Thymus (tissue), 11 donors: ENCODE measurements around the gene IPO9. TPM values are rescaled to one million over a fixed set of nuclear protein-coding genes. Genes with fewer than 3 reads are reported as not detected.

Source experiments
- DNase-seq, 9 donors: peaks; one replicate each; pipeline ENCODE4 v3.0.0-alpha.2; 2013; ENCODE audit warnings: low spot score in 9 of 9, low read depth in 6 of 9, missing footprints in 1 of 9
- H3K27ac ChIP-seq, 2 donors: one replicate each; pipeline ENCODE4 v1.5.1; 2013; ENCODE audit warnings: control low read depth in 1 of 2, low read depth in 1 of 2, low read length in 1 of 2, mild to moderate bottlenecking in 1 of 2, moderate library complexity in 1 of 2
- H3K27me3 ChIP-seq, 2 donors: one replicate each; pipeline ENCODE4 v1.5.1; 2013; ENCODE audit warnings: low read length in 1 of 2; ENCODE audit not compliant: control insufficient read depth in 2 of 2, insufficient read depth in 1 of 2
- H3K36me3 ChIP-seq, 2 donors: one replicate each; pipeline ENCODE4 v1.5.1; 2013; ENCODE audit warnings: low read length in 1 of 2, mild to moderate bottlenecking in 1 of 2, moderate library complexity in 1 of 2; ENCODE audit not compliant: control insufficient read depth in 2 of 2, insufficient read depth in 2 of 2
- H3K4me1 ChIP-seq, 2 donors: one replicate each; pipeline ENCODE4 v1.5.1; 2013; ENCODE audit warnings: low read length in 2 of 2; ENCODE audit not compliant: control insufficient read depth in 2 of 2, insufficient read depth in 2 of 2
- H3K4me3 ChIP-seq, 2 donors: one replicate each; pipeline ENCODE4 v1.5.1; 2013; ENCODE audit warnings: low read length in 2 of 2, control low read depth in 1 of 2, mild to moderate bottlenecking in 1 of 2
- H3K9me3 ChIP-seq, 2 donors: one replicate each; pipeline ENCODE4 v1.5.1; 2013; ENCODE audit warnings: low read length in 1 of 2, mild to moderate bottlenecking in 1 of 2; ENCODE audit not compliant: control insufficient read depth in 2 of 2, insufficient read depth in 1 of 2
- WGBS: extraction: QIAGEN DNeasy Blood & Tissue Kit; methylation state at CpG from one replicate; pipeline ENCODE4 v1.1.7; 2013; 5-methylcytosine and 5-hydroxymethylcytosine counted together
- polyA plus RNA-seq: library from polyadenylated mRNA; stranded (reverse); fragments of 200-250 nt; gene quantifications from one replicate; pipeline ENCODE4 v1.2.3, GENCODE V29; 2013
- total RNA-seq: library from RNA; stranded (reverse); fragments of 120-200 nt; gene quantifications from one replicate; pipeline ENCODE4 v1.2.4, GENCODE V29; 2013
- donor health status: healthy.

The IPO9 gene
- total and polyA plus RNA-seq, 2 donors, result 19.0 to 21.2 TPM

- Histone ChIP-seq H3K27me3 (peaks cover 0 to 10% of the 10 kb centered on the region in 2 donors), H3K9me3 (no peaks in the 10 kb centered on the region), H3K4me1 (no peaks in the 10 kb centered on the region), H3K27ac (no peak overlapping the region), H3K36me3 (no peaks in the 10 kb centered on the region), H3K4me3 (no peak overlapping the region)
- DNase-seq, result no peak
- WGBS, result 100% methylated on average over 3 of the region's 3 CpGs
Measured at GRCh38 chr1:201902198-201902597, 73.2 kb downstream of the IPO9 start.

- H3K27ac ChIP-seq, result no peak overlapping the region
- H3K4me1 ChIP-seq, result no peaks in the 10 kb centered on the region
- no peak for DNase-seq
- H3K27me3 ChIP-seq, result peaks cover 0 to 10% of the 10 kb centered on the region in 2 donors
- no peaks in the 10 kb centered on the region for H3K36me3 ChIP-seq
- no peaks in the 10 kb centered on the region for H3K9me3 ChIP-seq
- no peak overlapping the region for H3K4me3 ChIP-seq
- 98% methylated on average over 5 of the region's 5 CpGs for WGBS
Measured at GRCh38 chr1:201903135-201903534, 74.2 kb downstream of the IPO9 start.

- H3K36me3 ChIP-seq, result no peaks in the 10 kb centered on the region
- no peak for DNase-seq
- H3K27ac ChIP-seq, result no peak overlapping the region
- no peak overlapping the region for H3K4me3 ChIP-seq
- no peaks in the 10 kb centered on the region for H3K4me1 ChIP-seq
- H3K27me3 ChIP-seq, result peaks cover 0 to 12% of the 10 kb centered on the region in 2 donors
- WGBS, result 88% methylated on average over 6 of the region's 6 CpGs
- H3K9me3 ChIP-seq, result no peaks in the 10 kb centered on the region
Measured at GRCh38 chr1:201904579-201904978, 75.6 kb downstream of the IPO9 start.

DNA sequence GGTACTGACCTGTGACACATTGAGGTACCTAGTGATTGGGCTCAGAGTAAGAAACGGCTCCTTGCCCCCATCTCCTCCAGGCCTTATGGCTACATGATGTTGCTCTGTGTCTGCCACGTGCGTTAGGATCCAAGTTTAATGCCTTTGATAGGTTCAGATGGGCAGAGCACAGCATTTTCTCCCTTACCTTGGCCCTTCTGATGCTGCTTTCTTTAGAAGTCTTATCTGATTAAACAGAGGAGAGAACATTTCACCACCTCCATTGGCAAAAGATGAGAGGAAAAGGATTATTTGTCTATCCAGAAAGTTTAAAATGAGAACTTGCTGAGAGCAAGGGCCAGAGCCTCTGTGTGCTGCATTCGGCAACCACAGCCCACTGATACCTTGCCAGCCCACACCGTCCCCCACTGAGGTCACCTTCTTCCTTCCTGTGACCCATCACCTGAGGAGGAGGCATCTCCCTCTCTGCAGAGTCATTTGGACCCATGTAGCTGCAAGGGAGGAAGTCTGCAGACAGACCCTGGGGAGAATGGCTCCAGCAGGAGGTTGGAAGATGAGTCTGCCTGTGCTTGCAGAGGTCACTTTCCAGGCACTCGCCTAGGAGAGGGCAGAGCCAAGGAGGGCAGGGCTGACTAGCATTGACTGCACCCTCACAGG is 76.4 kb downstream of the IPO9 start:
- H3K36me3 ChIP-seq, result no peaks in the 10 kb centered on the region
- H3K27ac ChIP-seq, result no peak overlapping the region
- peaks cover 0 to 9% of the 10 kb centered on the region in 2 donors for H3K27me3 ChIP-seq
- H3K4me3 ChIP-seq, result no peak overlapping the region
- no peak for DNase-seq
- WGBS, result 72% methylated on average over 6 of the region's 6 CpGs
- H3K9me3 ChIP-seq, result no peaks in the 10 kb centered on the region
- H3K4me1 ChIP-seq, result no peaks in the 10 kb centered on the region

GRCh38 chr1:201906336-201906735 is 77.4 kb downstream of the IPO9 start:
- peaks cover 0 to 7% of the 10 kb centered on the region in 2 donors for H3K27me3 ChIP-seq
- no peak overlapping the region for H3K27ac ChIP-seq
- no peak overlapping the region for H3K4me3 ChIP-seq
- H3K36me3 ChIP-seq, result no peaks in the 10 kb centered on the region
- no peak for DNase-seq
- no peaks in the 10 kb centered on the region for H3K4me1 ChIP-seq
- 97% methylated on average over 3 of the region's 3 CpGs for WGBS
- no peaks in the 10 kb centered on the region for H3K9me3 ChIP-seq

DNA sequence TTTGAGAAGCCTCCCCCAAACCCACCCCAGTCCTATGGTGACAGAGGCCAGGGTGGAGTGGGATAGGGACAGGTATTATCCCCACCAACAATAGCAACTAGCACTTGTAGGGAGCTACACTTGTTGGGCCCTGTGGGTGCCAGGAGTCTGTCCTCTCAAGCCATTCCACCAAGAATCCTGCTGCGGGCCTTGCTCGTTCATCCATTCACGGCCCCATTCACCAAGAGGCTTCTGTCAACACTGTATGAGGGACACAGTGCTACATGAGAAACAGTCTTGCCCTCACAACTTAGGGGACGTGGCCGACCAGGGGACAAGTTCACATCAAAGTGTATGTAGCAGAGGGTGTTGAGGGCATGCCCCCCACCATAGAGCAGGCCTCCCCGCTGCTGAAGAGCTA is 78.7 kb downstream of the IPO9 start:
- WGBS, result 96% methylated on average over 6 of the region's 6 CpGs
- no peaks in the 10 kb centered on the region for H3K4me1 ChIP-seq
- DNase-seq, result no peak
- no peak overlapping the region for H3K4me3 ChIP-seq
- no peaks in the 10 kb centered on the region for H3K36me3 ChIP-seq
- no peaks in the 10 kb centered on the region for H3K9me3 ChIP-seq
- H3K27me3 ChIP-seq, result peaks cover 0 to 7% of the 10 kb centered on the region in 2 donors
- no peak overlapping the region for H3K27ac ChIP-seq

- no peaks in the 10 kb centered on the region for H3K36me3 ChIP-seq
- H3K4me3 ChIP-seq, result no peak overlapping the region
- peaks cover 0 to 8% of the 10 kb centered on the region in 2 donors for H3K27me3 ChIP-seq
- DNase-seq, result no peak
- H3K4me1 ChIP-seq, result no peaks in the 10 kb centered on the region
- WGBS, result 90% methylated on average over 4 of the region's 4 CpGs
- H3K9me3 ChIP-seq, result no peaks in the 10 kb centered on the region
- no peak overlapping the region for H3K27ac ChIP-seq
Measured at GRCh38 chr1:201911826-201912571, 83.0 kb downstream of the IPO9 start.

DNA sequence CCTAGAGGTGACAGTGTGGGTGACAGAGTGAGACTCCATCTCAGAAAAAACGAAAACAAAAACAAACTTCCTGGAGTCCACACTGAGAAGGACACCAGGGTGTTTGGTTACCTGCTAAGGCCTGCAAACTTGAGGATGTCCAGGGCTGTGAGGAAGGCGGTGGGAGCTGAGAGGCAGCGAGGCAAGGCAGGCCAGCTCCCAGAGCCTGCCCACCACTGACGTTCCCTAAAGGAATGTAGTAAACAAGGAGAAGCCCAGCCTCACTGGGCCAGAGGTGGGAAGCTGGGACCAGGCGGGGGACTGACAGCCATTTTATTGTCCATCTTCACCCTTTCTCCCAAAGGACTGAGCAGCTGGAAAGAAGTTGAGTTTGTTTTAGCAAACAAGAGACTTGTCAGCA is 83.9 kb downstream of the IPO9 start:
- WGBS, result 95% methylated on average over 5 of the region's 5 CpGs
- no peaks in the 10 kb centered on the region for H3K9me3 ChIP-seq
- H3K27me3 ChIP-seq, result peaks cover 0 to 8% of the 10 kb centered on the region in 2 donors
- no peaks in the 10 kb centered on the region for H3K36me3 ChIP-seq
- H3K4me3 ChIP-seq, result no peak overlapping the region
- DNase-seq, result no peak
- H3K27ac ChIP-seq, result no peak overlapping the region
- no peaks in the 10 kb centered on the region for H3K4me1 ChIP-seq

DNA sequence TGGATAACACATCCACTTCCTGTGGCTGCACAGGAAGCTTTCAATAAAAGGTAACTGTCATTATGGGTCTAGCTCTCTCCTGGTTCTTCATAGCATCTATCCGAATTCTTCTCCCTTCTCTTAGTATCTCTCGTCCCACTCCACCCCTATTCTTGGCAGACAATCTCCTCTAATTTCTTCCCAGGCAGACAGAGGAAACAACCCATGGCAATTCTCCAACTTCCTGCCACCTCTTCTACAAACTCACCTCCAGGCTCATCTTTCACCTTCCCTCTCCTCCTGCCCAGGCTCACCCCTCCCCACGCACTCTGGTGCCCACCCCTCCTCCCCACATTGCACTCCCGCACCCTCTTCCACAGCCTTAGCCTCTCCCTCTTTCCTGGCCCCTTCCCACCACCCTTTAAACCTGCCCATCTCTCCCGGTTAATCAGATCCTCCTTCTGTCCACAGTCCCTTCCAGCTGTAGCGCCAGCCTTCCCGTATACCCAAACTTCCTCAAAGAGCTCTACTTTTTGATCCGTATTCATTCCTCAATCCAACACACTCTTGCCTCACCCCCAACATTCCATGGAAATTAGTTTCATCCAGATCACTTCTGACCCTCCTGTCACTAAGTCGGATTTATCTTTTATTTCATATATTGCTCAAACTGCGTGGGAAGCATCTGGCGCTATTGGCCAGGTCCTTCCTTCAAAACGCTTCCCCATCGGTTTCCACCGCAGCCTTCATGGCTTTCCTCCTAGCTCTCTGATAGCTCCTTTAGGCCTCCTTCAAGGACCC is 85.7 kb downstream of the IPO9 start:
- no peak overlapping the region for H3K4me3 ChIP-seq
- H3K4me1 ChIP-seq, result no peaks in the 10 kb centered on the region
- H3K27me3 ChIP-seq, result peaks cover 0 to 9% of the 10 kb centered on the region in 2 donors
- H3K27ac ChIP-seq, result no peak overlapping the region
- no peaks in the 10 kb centered on the region for H3K36me3 ChIP-seq
- DNase-seq, result no peak
- WGBS, result 86% methylated on average over 14 of the region's 14 CpGs
- no peaks in the 10 kb centered on the region for H3K9me3 ChIP-seq
